HG03520 (cell line): Measurements from ENCODE around the gene PTTG1IP.
"Not testable (repeated sequence)": the region's sequence is repeated elsewhere in the genome, so short reads cannot be mapped to it uniquely, and the experiment has no call there.

Experiments used
- ATAC-seq: cut with Tn5 transposase; IDR thresholded peaks from one replicate; pipeline ENCODE4 v1.9.1; 2021; ENCODE audit warnings: mild to moderate bottlenecking, moderate library complexity; ENCODE audit not compliant: unreplicated experiment

The PTTG1IP gene

GRCh38 chr21:44846224-44846484 is 27.3 kb downstream of the PTTG1IP start:
- ATAC-seq: no peak

GRCh38 chr21:44845418-44846223 is 27.9 kb downstream of the PTTG1IP start:
- no peak for ATAC-seq

- ATAC-seq: no peak
Measured at GRCh38 chr21:44844256-44844655, 29.2 kb downstream of the PTTG1IP start.

GRCh38 chr21:44842721-44843445 is 30.6 kb downstream of the PTTG1IP start:
- ATAC-seq: no peak

- no peak for ATAC-seq
Measured at GRCh38 chr21:44842087-44842486, 31.4 kb downstream of the PTTG1IP start.

- no peak for ATAC-seq
Measured at GRCh38 chr21:44840771-44841170, 32.7 kb downstream of the PTTG1IP start.

GRCh38 chr21:44838951-44839350 is 34.5 kb downstream of the PTTG1IP start:
- no peak for ATAC-seq

GRCh38 chr21:44838039-44838895 is 35.2 kb downstream of the PTTG1IP start:
- no peak for ATAC-seq

- no peak for ATAC-seq
Measured at GRCh38 chr21:44837537-44837936, 36.0 kb downstream of the PTTG1IP start.

- no peak for ATAC-seq
Measured at GRCh38 chr21:44836666-44837471, 36.6 kb downstream of the PTTG1IP start.

GRCh38 chr21:44836349-44836665 is 37.2 kb downstream of the PTTG1IP start:
- ATAC-seq: no peak

GRCh38 chr21:44835647-44835973 is 37.9 kb downstream of the PTTG1IP start:
- ATAC-seq: no peak

- ATAC-seq: no peak
Measured at GRCh38 chr21:44834951-44835646, 38.4 kb downstream of the PTTG1IP start.

GRCh38 chr21:44834231-44834950 is 39.1 kb downstream of the PTTG1IP start:
- ATAC-seq: no peak

- ATAC-seq: no peak
Measured at GRCh38 chr21:44833663-44834062, 39.8 kb downstream of the PTTG1IP start.

GRCh38 chr21:44832516-44833255 is 40.8 kb downstream of the PTTG1IP start:
- not testable (repeated sequence) for ATAC-seq

- ATAC-seq: no peak
Measured at GRCh38 chr21:44831227-44831860, 42.1 kb downstream of the PTTG1IP start.

GRCh38 chr21:44829507-44830092 is 43.9 kb downstream of the PTTG1IP start:
- ATAC-seq: no peak
